GM12878 (cell line): ENCODE data around the gene CUTC.

Experiments
- BHLHE40 ChIP-seq, 2 experiments: fragments of 450-650 bp in 1 of 2; IDR thresholded peaks; 2 replicates each; pipeline ENCODE4 v1.6.1; 2011 to 2017; ENCODE audit warnings: low read depth in 2 of 2, borderline replicate concordance in 1 of 2, improper control_type of control experiment in 1 of 2, low read length in 1 of 2, mild to moderate bottlenecking in 1 of 2
- POLR2A ChIP-seq: IDR thresholded peaks from 2 replicates; pipeline ENCODE4 v1.6.1; 2011; ENCODE audit warnings: low read depth, mild to moderate bottlenecking, low read length
- POLR2AphosphoS2 ChIP-seq: IDR thresholded peaks from 2 replicates; pipeline ENCODE4 v1.6.1; 2011; ENCODE audit warnings: low read depth, mild to moderate bottlenecking, low read length, improper control_type of control experiment, moderate library complexity
- RAD21 ChIP-seq: IDR thresholded peaks from 2 replicates; pipeline ENCODE4 v1.6.1; 2011; ENCODE audit warnings: mild to moderate bottlenecking, low read depth, low read length, moderate library complexity; ENCODE audit not compliant: insufficient read depth
- SMC3 ChIP-seq: IDR thresholded peaks from 2 replicates; pipeline ENCODE4 v1.6.1; 2011; ENCODE audit warnings: low read length, improper control_type of control experiment, borderline replicate concordance
- SRF ChIP-seq, 2 experiments: IDR thresholded peaks; 2 replicates each; pipeline ENCODE4 v1.6.1; 2011; ENCODE audit warnings: low read depth in 2 of 2, low read length in 2 of 2, mild to moderate bottlenecking in 1 of 2, moderate library complexity in 1 of 2
- TF ChIP-seq, protein P1 (sequence below): IDR thresholded peaks from 2 replicates; pipeline ENCODE4 v1.6.1; 2011; ENCODE audit warnings: borderline replicate concordance, low read depth, mild to moderate bottlenecking, moderate library complexity, mixed read lengths, low read length; ENCODE audit not compliant: insufficient read depth; ENCODE audit errors: extremely low read length
- TF ChIP-seq, protein P2 (sequence below), 3 experiments: IDR thresholded peaks in 2 of 3; conservative IDR thresholded peaks in 1 of 3; 2 replicates each; pipeline ENCODE4 v1.5.1; 2011; ENCODE audit warnings: low read depth in 3 of 3, low read length in 3 of 3, mild to moderate bottlenecking in 3 of 3, control low read depth in 2 of 3, moderate library complexity in 2 of 3, inconsistent platforms in 1 of 3, mixed read lengths in 1 of 3; ENCODE audit not compliant: control insufficient read depth in 2 of 3, insufficient read depth in 1 of 3; ENCODE audit errors: extremely low read depth in 1 of 3

DNA sequence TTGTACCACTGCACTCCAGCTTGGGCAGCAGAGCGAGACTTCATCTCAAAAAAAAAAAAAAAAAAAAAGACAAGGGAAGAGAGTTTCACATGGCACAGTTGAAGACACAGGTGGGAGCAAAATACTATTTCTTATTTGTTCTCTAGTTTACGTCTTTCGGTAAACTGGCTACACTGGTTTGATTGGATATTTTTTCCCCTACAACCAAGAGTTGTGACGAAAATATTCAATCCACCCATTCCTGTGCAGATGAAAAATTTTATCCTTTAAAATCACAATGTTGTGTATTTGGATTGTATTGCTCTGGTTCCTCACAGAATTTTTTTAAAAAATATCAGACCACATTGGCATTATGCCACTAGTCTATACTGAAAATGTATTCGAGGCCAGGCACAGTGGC, 35.9 kb downstream of the CUTC start:
- TF ChIP-seq, protein P1, sequence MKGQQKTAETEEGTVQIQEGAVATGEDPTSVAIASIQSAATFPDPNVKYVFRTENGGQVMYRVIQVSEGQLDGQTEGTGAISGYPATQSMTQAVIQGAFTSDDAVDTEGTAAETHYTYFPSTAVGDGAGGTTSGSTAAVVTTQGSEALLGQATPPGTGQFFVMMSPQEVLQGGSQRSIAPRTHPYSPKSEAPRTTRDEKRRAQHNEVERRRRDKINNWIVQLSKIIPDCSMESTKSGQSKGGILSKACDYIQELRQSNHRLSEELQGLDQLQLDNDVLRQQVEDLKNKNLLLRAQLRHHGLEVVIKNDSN, result no peak
- TF ChIP-seq SMC3, result no peak
- no peak for TF ChIP-seq RAD21
- TF ChIP-seq SRF (IDR thresholded peaks at IDR 0.05; ENCODE audit: low read depth in 2 of 2, low read length in 2 of 2), result no peak
- TF ChIP-seq POLR2AphosphoS2, result no peak
- TF ChIP-seq POLR2A, result no peak
- no peak for TF ChIP-seq BHLHE40 (IDR thresholded peaks at IDR 0.05; ENCODE audit: borderline replicate concordance in 1 of 2, low read depth in 2 of 2, low read length in 1 of 2)
- TF ChIP-seq, protein P2, sequence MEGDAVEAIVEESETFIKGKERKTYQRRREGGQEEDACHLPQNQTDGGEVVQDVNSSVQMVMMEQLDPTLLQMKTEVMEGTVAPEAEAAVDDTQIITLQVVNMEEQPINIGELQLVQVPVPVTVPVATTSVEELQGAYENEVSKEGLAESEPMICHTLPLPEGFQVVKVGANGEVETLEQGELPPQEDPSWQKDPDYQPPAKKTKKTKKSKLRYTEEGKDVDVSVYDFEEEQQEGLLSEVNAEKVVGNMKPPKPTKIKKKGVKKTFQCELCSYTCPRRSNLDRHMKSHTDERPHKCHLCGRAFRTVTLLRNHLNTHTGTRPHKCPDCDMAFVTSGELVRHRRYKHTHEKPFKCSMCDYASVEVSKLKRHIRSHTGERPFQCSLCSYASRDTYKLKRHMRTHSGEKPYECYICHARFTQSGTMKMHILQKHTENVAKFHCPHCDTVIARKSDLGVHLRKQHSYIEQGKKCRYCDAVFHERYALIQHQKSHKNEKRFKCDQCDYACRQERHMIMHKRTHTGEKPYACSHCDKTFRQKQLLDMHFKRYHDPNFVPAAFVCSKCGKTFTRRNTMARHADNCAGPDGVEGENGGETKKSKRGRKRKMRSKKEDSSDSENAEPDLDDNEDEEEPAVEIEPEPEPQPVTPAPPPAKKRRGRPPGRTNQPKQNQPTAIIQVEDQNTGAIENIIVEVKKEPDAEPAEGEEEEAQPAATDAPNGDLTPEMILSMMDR (IDR thresholded peaks at IDR 0.05 in 2 of 3, conservative IDR thresholded peaks at IDR 0.05 in 1 of 3; ENCODE audit: control insufficient read depth in 2 of 3, extremely low read depth in 1 of 3, insufficient read depth in 1 of 3, low read depth in 3 of 3, low read length in 3 of 3), result no peak
